ENCODE measurements around the gene SMOC2.

Gene SMOC2

DNA sequence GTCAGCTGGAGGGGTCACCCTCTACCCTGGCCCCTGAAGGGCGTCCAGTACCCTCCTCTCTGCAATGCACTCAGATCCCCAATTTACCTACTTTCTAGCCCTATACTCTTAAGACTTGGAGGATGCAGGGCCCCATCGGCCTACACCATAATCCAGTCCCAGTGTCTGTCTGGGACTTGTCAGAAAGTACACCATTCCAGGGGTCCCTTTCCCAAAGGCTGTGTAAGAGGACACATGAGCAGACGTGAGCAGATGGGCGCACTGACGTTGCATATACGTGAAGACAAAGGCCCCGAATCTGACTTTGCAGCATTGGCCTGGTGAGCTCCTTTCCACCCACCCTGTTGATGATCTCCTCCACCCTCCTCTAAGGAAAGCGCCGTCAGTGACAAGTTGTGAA, 20.9 kb upstream of the SMOC2 start:
- no peaks in the 10 kb centered on the region for H3K4me1 ChIP-seq

DNA sequence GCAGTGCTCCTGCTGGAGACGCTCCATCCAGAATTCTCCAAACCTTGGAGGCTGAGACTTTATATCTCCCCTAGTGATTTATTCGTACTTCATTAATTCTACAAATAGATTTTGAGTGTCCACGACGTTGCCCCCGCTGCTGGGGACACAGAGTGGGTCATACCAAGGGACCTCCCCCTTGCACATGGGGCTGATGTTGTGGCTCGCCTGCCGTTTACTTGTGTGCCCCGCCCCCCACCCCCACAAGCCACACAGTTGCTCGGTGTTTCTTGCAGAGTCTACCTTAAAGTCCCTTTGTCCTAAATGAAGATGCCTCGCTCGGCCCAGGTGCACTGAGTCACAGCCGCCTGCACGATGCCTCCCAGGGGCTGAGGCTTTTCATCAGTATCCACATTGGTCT, 20.3 kb upstream of the SMOC2 start:
- no peaks in the 10 kb centered on the region for H3K27me3 ChIP-seq (ENCODE audit: low read depth)
- H3K9me3 ChIP-seq, result no peaks in the 10 kb centered on the region
- no peaks in the 10 kb centered on the region for H3K36me3 ChIP-seq (replicated peaks)
- in situ Hi-C loops (cut with MboI; ENCODE audit: low sequenced_read_pairs), result no loop called here
- DNase-seq (ENCODE audit: low spot score in 2 of 2), result no peak
- no peak overlapping the region for H3K4me3 ChIP-seq
- H3K4me1 ChIP-seq, result no peaks in the 10 kb centered on the region

More for the DNA sequence above, 20.9 kb upstream of the SMOC2 start:
- no peaks in the 10 kb centered on the region for H3K36me3 ChIP-seq (replicated peaks)
- H3K27me3 ChIP-seq (ENCODE audit: low read depth), result no peaks in the 10 kb centered on the region
- H3K4me3 ChIP-seq, result no peak overlapping the region
- in situ Hi-C loops (cut with MboI; ENCODE audit: low sequenced_read_pairs), result no loop called here
- H3K9me3 ChIP-seq, result no peaks in the 10 kb centered on the region
- DNase-seq (ENCODE audit: low spot score in 2 of 2), result no peak

DNA sequence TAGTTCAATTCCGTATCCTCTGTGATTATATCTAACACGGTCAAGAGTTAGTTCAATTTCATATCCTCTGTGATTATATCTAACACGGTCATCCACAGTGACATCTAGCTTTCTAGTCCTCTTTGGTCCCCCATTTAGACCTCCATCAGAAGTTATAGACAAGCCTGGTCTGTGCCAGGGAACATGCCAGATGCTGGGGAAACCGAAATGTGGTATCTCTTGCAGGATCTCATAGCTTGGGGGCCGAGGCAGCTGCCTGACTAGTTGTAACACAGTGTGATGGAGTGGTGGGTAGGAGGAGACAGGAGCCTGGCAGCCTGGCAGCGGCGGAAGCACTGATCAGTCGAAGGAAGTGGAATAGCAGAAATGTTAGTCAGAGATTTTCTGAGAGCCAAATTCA, 13.8 kb upstream of the SMOC2 start:
- no peaks in the 10 kb centered on the region for H3K4me1 ChIP-seq
- no peak for DNase-seq (ENCODE audit: low spot score in 2 of 2)
- in situ Hi-C loops (cut with MboI; ENCODE audit: low sequenced_read_pairs), result no loop called here
- no peaks in the 10 kb centered on the region for H3K9me3 ChIP-seq
- no peaks in the 10 kb centered on the region for H3K27me3 ChIP-seq (ENCODE audit: low read depth)
- no peaks in the 10 kb centered on the region for H3K36me3 ChIP-seq (replicated peaks)
- H3K4me3 ChIP-seq, result no peak overlapping the region

DNA sequence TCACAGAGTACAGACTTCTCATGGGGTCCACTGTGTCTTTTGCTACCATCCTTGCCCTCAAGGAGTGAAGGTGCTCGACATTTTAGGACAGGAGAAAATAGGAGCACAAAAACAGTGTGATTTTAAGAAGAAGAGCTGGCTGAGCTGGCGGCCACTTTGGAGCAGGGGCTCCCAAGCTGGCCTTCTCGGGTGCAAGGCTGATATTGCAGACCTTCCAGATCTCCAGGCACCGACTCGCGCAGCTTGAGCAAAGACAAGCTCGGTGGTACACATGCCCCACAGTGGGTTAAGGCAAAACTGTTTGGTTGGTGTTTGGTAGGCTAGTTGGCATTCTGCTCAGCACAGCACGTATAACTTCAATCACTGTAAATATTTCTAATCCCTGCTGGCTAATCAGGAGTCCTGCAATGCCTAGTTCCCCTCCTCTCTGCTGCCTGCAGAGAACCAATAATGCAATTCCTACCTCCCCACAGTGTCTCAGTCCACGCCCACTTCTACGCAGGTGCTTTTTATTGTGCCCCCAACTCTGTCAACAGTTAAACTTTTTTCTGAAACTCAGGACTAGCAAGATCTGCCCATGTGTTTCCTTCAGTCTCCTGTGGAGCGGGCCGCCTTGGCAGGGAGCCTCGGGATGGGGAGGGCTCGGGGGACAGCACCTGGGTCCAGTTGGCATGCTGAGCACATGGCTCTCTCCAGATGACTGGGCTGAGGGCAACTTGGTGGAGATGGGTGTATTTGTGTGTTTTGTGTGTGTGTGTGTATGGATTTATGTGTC, 12.7 kb upstream of the SMOC2 start:
- H3K27me3 ChIP-seq (ENCODE audit: low read depth), result no peaks in the 10 kb centered on the region
- in situ Hi-C loops (cut with MboI; ENCODE audit: low sequenced_read_pairs), result no loop called here
- no peak for DNase-seq (ENCODE audit: low spot score in 2 of 2)
- H3K4me3 ChIP-seq, result no peak overlapping the region
- H3K9me3 ChIP-seq, result no peaks in the 10 kb centered on the region
- no peaks in the 10 kb centered on the region for H3K36me3 ChIP-seq (replicated peaks)
- no peaks in the 10 kb centered on the region for H3K4me1 ChIP-seq

DNA sequence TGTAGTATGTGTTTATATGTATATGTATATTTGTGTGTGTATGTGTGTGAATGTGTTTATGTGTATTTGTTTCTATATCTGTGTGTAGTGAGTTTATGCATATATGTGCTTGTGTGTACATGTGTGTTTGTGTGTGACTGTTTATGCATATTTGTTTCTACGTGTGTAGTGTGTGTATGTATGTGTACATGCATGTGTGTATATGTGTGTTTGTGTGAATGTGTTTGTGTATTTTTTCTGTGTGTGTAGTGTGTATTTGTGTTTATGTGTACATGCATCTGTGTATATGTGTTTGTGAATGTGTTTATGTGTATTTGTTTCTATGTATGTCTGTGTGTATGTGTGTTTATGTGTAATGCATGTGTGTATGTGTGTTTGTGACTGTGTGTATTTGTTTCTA, 12.1 kb upstream of the SMOC2 start:
- Histone ChIP-seq H3K27me3 (ENCODE audit: low read depth) (no peaks in the 10 kb centered on the region), H3K4me1 (no peaks in the 10 kb centered on the region), H3K9me3 (no peaks in the 10 kb centered on the region), H3K4me3 (no peak overlapping the region), H3K36me3 (replicated peaks) (no peaks in the 10 kb centered on the region)
- in situ Hi-C loops (cut with MboI; ENCODE audit: low sequenced_read_pairs), result no loop called here
- DNase-seq (ENCODE audit: low spot score in 2 of 2), result no peak

DNA sequence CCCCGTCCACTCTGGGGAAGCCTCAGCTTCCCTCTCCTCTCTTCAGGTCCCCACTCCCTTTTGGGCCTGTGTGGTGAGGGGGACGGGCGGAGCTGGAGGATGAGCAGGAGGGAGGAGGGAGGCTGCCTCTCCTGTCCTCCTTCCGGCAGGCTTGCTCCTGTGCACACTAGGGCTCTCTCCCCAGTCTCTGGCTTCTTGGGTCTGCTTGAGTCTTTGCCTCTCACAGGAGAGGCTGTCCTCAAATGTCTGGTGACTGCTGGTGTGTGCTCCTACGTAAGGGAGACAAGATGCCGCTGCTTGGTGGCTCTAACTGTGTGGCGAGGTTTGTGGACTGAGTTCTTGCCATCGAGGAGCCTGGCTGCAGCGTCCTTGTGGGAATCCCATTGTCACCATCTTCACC, 8.8 kb upstream of the SMOC2 start:
- no peaks in the 10 kb centered on the region for H3K36me3 ChIP-seq (replicated peaks)
- H3K27me3 ChIP-seq (ENCODE audit: low read depth), result no peaks in the 10 kb centered on the region
- in situ Hi-C loops (cut with MboI; ENCODE audit: low sequenced_read_pairs), result no loop called here
- DNase-seq (ENCODE audit: low spot score in 2 of 2), result no peak
- no peak overlapping the region for H3K4me3 ChIP-seq
- no peaks in the 10 kb centered on the region for H3K4me1 ChIP-seq
- no peaks in the 10 kb centered on the region for H3K9me3 ChIP-seq

DNA sequence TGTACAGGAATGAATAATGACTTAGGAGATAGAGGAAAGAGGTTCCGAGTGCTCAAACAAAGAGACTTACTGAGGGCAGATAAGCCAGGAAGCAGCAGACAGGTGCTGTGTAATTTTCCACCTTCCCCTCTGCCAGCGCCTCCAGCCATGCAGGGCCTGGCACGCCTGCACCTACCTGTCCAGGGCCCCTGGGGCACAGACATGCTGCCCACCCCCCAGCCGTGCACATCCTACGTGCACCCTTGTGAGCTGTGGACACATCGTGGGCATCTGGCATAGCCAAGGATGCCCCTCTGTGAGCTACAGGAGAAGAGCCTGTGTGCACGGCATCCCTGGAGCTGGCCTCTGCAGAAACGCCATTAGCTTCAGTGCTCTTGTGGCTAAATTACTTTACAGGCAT, 7.1 kb upstream of the SMOC2 start:
- Histone ChIP-seq H3K9me3 (no peaks in the 10 kb centered on the region), H3K27me3 (ENCODE audit: low read depth) (no peaks in the 10 kb centered on the region), H3K36me3 (replicated peaks) (no peaks in the 10 kb centered on the region), H3K4me1 (no peaks in the 10 kb centered on the region), H3K4me3 (no peak overlapping the region)
- in situ Hi-C loops (cut with MboI; ENCODE audit: low sequenced_read_pairs), result no loop called here
- DNase-seq (ENCODE audit: low spot score in 2 of 2), result no peak

DNA sequence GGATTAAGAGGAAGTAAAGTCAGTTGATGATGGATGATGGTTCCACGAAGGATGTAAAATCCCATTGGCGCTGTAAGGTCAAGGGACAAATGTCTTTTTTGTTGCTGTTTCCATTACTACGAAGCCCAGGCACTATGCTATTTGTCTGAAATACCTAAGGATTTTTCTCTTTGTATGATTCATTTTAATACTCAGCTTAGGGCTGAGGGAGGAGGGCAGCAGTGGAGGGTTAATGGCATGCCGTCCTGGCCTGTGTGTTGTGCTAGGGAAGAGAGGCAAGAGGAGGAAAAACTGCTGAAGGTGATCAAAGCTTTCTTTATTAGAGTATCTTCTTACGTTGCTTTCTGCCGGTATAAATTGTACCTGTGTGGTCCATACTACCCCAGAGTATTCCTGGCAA, 6.5 kb upstream of the SMOC2 start:
- no peaks in the 10 kb centered on the region for H3K36me3 ChIP-seq (replicated peaks)
- no peak for DNase-seq (ENCODE audit: low spot score in 2 of 2)
- no peaks in the 10 kb centered on the region for H3K27me3 ChIP-seq (ENCODE audit: low read depth)
- H3K9me3 ChIP-seq, result no peaks in the 10 kb centered on the region
- no peaks in the 10 kb centered on the region for H3K4me1 ChIP-seq
- no peak overlapping the region for H3K4me3 ChIP-seq
- in situ Hi-C loops (cut with MboI; ENCODE audit: low sequenced_read_pairs), result no loop called here

DNA sequence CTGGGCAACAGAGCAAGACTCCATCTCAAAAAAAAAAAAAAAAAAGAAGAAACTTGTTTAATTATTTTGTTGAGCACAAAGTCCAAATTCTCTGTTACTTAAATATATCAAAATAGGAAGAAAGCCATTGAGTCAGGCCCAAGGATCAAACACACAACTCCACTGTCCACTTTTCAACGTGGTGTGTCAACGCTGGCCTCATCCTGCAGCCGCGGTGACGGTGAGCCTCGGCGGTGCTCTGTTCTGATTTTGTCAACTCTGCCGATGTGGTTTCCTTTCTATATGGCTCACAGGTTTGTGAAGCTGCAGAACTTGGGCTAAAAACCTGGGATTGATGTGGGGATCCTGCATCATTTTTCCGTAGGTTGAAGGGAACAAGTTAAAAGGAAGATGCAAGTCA, 3.2 kb upstream of the SMOC2 start:
- in situ Hi-C loops (cut with MboI; ENCODE audit: low sequenced_read_pairs), result no loop called here
- Histone ChIP-seq H3K4me3 (no peak overlapping the region), H3K4me1 (no peaks in the 10 kb centered on the region), H3K9me3 (no peaks in the 10 kb centered on the region), H3K27me3 (ENCODE audit: low read depth) (no peaks in the 10 kb centered on the region), H3K36me3 (replicated peaks) (no peaks in the 10 kb centered on the region)
- DNase-seq (ENCODE audit: low spot score in 2 of 2), result no peak

DNA sequence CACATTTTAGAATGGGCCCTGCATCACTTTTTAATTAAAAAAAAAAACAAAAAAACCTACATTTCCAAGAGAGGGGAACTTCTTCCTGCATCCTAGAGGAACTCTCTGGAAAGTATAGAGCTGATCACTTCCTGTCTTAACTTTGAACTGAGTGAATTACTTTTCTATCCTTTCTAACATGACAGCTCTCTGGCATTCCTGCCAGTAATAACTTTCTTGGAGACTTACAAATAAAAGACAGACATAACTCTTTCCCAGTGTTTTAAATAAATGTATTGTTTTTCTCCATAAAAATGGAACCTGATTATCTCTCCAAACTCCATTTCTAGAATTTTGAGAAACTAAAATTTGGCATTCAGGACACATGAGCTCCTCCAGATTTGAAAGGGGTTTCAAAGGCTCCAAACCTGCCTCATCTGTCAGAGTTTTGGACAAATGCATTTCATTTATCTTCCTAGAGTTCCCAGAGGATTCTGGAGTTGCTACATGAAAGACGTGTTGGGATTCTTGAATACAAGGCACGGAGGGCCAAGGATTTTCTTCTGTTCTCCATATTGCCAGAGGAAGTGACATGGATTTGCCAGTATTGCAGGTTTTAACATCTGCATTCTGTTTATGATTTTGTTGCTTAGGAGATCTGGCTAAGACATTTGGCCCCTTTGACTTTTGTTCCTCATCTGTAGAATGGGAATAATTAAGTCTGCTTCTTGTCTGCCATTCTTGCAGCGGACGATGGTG, 2.0 kb upstream of the SMOC2 start:
- in situ Hi-C loops (cut with MboI; ENCODE audit: low sequenced_read_pairs), result no loop called here
- no peaks in the 10 kb centered on the region for H3K27me3 ChIP-seq (ENCODE audit: low read depth)
- H3K4me1 ChIP-seq, result no peaks in the 10 kb centered on the region
- DNase-seq (ENCODE audit: low spot score in 2 of 2), result no peak
- H3K9me3 ChIP-seq, result no peaks in the 10 kb centered on the region
- H3K4me3 ChIP-seq, result no peak overlapping the region
- H3K36me3 ChIP-seq (replicated peaks), result no peaks in the 10 kb centered on the region

DNA sequence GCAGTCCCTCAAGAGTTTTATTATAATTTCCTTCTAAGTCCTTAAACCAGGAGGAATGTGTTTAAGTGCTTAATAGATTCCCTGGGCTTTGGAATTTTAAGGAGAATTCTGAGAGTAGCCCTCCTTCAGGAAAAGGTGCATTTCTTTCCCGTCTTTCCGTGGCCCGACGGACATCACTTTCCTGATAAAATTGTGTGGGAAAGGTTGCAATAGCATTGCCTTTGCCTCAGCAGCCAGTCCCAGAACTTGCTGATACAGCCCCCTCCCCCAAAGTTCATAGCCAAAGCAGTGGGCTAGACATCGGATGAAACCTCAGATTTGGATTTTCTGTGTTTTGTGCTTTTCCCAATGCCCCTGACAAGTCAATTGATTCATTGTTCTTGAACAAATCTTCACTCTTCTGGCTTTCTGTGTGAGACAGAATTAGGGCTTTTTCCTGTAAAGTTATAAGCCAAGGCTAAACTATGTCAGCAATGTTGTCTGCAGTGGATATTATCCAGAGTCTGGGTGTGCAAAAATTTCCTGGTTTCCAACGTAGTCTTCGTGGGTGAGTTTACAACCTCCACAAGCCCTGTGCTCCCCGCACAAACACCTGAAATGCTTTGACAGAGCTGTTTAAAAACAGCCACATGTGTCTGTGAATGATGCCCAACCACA, 1.1 kb upstream of the SMOC2 start:
- no peaks in the 10 kb centered on the region for H3K4me1 ChIP-seq
- no peaks in the 10 kb centered on the region for H3K9me3 ChIP-seq
- in situ Hi-C loops (cut with MboI; ENCODE audit: low sequenced_read_pairs), result no loop called here
- no peaks in the 10 kb centered on the region for H3K27me3 ChIP-seq (ENCODE audit: low read depth)
- no peak overlapping the region for H3K4me3 ChIP-seq
- no peaks in the 10 kb centered on the region for H3K36me3 ChIP-seq (replicated peaks)
- DNase-seq (ENCODE audit: low spot score in 2 of 2), result no peak

DNA sequence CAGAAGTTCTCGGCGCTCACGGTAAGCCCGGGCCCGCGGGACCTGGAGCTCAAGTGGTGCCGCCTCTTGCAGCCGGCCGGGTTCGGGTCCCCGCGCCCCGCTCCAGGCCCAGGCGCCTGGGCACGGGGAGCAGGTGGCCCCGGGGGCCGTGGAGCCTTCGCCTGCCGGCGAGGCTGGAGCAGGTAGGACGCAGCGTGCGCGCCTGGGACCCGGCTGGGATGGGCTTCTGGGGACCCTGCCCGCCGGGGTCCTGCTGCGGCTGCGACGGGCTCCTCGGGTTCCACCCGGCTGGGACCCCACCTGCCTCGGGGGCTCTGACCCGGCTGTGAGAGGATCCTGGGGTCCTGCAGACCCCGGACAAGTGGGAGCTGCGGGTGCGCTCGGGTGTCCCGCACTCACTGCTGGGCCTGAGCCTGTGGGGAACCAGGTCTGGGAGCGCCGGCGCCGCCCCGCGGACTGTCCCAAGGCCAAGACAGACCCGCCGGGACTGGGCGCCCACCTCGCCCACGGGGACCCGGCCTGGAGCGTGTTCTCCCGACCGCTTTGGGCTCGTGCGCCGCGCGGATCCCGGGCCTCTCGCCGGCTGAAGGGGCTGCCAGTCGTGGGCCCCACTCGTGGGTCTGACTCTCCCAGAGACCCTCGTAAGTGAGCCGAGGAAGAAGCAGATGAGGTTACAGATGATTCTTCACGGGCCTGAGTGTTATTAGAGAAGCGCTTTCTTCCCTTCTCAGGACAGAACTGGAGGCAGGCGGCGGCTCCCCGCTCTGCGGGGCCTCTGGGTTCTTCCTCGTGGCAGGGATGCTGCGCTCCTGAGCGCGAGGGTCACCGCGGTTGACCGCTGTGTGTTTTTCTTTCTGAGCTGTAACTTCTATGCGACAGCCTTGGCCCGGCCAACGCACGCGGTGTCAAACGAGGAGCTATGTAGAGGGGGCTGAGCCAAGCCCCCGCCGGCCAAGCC, 729 bp downstream of the SMOC2 start:
- H3K9me3 ChIP-seq, result no peaks in the 10 kb centered on the region
- no peak for DNase-seq (ENCODE audit: low spot score in 2 of 2)
- H3K36me3 ChIP-seq (replicated peaks), result no peaks in the 10 kb centered on the region
- in situ Hi-C loops (cut with MboI; ENCODE audit: low sequenced_read_pairs), result no loop called here
- no peaks in the 10 kb centered on the region for H3K4me1 ChIP-seq
- no peak overlapping the region for H3K4me3 ChIP-seq
- H3K27me3 ChIP-seq (ENCODE audit: low read depth), result no peaks in the 10 kb centered on the region

DNA sequence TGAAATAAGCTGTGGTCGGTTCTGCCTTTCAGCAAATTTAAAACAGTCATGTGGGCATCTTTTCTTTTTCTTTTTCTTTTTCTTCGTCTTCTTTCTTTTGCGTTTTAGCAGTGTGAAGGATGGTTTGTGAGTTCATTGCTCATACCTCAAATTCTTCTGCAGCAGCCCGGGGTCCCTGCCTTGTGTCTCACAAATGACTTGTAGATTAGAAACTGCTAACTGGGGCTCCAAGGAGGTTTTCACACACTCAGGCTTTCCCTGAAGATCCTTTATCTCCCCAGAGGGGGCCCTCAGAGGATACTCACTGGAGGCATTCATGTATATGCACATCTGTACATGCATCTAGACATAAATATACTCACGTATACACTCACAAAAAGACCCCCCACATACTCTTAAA, 1.7 kb downstream of the SMOC2 start:
- Histone ChIP-seq H3K9me3 (no peaks in the 10 kb centered on the region), H3K4me3 (no peak overlapping the region), H3K4me1 (no peaks in the 10 kb centered on the region), H3K27me3 (ENCODE audit: low read depth) (no peaks in the 10 kb centered on the region), H3K36me3 (replicated peaks) (no peaks in the 10 kb centered on the region)
- in situ Hi-C loops (cut with MboI; ENCODE audit: low sequenced_read_pairs), result no loop called here
- DNase-seq (ENCODE audit: low spot score in 2 of 2), result no peak

All from HAP-1 (cell line).